BJ (cell line): ENCODE results near the gene UBE2QL1. TPM values are rescaled to one million over a fixed set of nuclear protein-coding genes. Genes with fewer than 3 reads are reported as not detected.

Source experiments
- CTCF ChIA-PET: fragments of 350-600 bp; formaldehyde crosslinking; extraction: SDS; loops from one replicate; lab custom pipeline; 2021; ENCODE audit warnings: antibody characterized with exemption, inconsistent platforms; lab: Yijun Ruan, JAX
- POLR2A ChIA-PET: fragments of 300-600 bp; sonication (Branson Sonifier 250); formaldehyde crosslinking; extraction: SDS; loops from one replicate; lab custom pipeline; 2021; ENCODE audit warnings: antibody characterized with exemption; lab: Charles Lee
- DNase-seq: peaks from one replicate; pipeline ENCODE4 v3.0.0-alpha.2; 2011; ENCODE audit warnings: low read depth
- H3K27me3 ChIP-seq: 2 replicates; pipeline ENCODE4 v1.6.0; 2011; ENCODE audit warnings: low read length; ENCODE audit not compliant: control insufficient read depth, insufficient read depth
- H3K36me3 ChIP-seq: 2 replicates; pipeline ENCODE4 v1.5.1; 2011; ENCODE audit warnings: low read length; ENCODE audit not compliant: control insufficient read depth, insufficient read depth
- H3K4me3 ChIP-seq: 2 replicates; pipeline ENCODE4 v1.5.1; 2011; ENCODE audit warnings: low read depth, mild to moderate bottlenecking, control low read depth, low read length
- polyA plus RNA-seq: library from polyadenylated mRNA; depleted of rRNA; stranded (reverse); fragments of >200 nt; gene quantifications from 2 replicates; pipeline ENCODE4 v1.2.3, GENCODE V29; 2011
- TF ChIP-seq, protein P1 (sequence below): IDR thresholded peaks from 2 replicates; pipeline ENCODE4 v1.5.1; 2011; ENCODE audit warnings: low read depth, mild to moderate bottlenecking, control low read depth, inconsistent platforms, low read length, moderate library complexity; ENCODE audit not compliant: insufficient read depth

UBE2QL1 gene
- polyA plus RNA-seq, 1 experiment, result not detected

DNA sequence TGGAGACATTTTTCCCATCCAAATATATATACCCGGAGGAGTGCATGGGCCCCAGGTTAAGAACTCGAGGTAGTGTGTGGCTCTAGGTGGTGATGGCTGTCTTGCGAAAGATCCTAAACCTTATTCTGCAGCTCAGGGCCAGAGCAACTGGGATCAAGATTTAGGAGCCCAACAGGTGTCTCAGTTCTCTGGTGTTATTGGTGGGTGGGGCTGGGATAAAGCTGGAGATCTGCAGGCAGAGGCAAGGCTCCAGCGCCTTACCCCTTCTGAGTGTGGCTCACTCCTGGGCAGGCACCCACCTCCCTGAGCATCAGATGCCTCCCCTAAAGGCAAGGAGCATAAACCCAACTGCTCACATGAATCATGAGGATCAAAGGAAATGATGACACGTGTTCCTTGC lies 11.2 kb downstream of the UBE2QL1 start:
- Histone ChIP-seq H3K36me3 (no peaks in the 10 kb centered on the region), H3K27me3 (no peaks in the 10 kb centered on the region), H3K4me3 (no peak overlapping the region)
- TF ChIP-seq, protein P1, sequence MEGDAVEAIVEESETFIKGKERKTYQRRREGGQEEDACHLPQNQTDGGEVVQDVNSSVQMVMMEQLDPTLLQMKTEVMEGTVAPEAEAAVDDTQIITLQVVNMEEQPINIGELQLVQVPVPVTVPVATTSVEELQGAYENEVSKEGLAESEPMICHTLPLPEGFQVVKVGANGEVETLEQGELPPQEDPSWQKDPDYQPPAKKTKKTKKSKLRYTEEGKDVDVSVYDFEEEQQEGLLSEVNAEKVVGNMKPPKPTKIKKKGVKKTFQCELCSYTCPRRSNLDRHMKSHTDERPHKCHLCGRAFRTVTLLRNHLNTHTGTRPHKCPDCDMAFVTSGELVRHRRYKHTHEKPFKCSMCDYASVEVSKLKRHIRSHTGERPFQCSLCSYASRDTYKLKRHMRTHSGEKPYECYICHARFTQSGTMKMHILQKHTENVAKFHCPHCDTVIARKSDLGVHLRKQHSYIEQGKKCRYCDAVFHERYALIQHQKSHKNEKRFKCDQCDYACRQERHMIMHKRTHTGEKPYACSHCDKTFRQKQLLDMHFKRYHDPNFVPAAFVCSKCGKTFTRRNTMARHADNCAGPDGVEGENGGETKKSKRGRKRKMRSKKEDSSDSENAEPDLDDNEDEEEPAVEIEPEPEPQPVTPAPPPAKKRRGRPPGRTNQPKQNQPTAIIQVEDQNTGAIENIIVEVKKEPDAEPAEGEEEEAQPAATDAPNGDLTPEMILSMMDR, result no peak
- ChIA-PET CTCF (no interaction called here), POLR2A (no interaction called here)
- DNase-seq, result no peak

DNA sequence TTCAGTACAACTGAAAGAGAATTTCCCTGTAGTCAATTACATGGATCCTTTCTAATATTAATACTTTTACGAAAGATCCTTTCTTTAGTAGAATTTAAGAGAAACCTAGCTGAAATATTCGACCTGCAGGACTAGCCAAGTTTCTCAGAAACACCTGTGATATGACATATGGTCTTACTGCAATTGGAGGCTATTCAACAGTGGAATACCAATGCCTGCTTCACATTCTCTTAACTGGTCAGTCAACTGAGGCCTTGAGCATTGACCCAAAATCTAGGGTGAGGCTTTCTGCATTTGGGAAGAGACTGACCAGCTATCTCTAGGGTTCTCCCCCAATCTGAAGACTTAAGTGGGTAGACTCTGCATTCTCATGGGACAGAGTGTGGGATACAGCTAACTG lies 12.3 kb downstream of the UBE2QL1 start:
- CTCF ChIA-PET, result no interaction called here
- Histone ChIP-seq H3K36me3 (no peaks in the 10 kb centered on the region), H3K4me3 (no peak overlapping the region), H3K27me3 (no peaks in the 10 kb centered on the region)
- DNase-seq, result no peak
- TF ChIP-seq, protein P1, result no peak
- POLR2A ChIA-PET, result no interaction called here

DNA sequence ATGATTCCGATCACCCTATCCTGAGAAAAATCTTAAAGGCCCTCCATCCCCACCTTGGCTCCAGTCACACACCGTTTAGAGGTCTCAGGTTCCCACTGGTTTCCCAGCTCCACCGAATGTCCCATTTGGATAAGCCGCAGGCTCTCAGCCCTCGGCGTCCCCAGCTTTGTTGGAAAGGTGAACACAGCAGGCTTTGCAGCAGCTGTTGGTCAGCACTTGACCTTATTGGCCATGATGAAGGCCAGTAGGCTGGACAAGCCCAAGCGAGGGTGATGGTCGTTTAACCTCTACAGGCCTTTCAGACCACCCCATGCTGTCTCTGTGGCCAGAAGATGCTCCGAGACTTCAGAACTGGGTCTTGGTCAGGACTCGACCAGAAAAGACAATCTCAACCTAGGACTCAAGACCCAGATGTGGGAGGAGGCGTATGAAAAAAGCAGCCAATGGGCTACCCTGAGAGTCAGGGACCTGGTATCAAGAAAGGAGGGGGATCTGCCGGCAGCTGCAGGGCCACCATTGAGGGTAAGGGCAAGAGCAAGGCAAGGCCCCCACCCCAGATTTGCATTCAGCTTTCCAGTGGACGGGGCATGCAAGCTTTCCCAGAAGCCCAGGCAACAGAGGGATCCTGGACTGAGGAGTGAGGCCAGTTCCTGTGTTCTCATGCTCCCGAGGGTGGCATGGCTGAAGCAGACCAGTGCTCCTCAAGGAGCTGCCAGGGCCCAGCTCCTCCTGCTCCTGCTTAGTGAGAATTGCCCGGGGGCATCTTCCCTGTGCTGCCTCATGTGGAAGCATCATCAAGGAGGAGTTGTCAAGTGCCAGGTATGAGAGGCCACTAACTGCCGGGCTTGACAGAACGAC lies 13.4 kb downstream of the UBE2QL1 start:
- Histone ChIP-seq H3K36me3 (no peaks in the 10 kb centered on the region), H3K27me3 (no peaks in the 10 kb centered on the region), H3K4me3 (no peak overlapping the region)
- TF ChIP-seq, protein P1, result no peak
- POLR2A ChIA-PET, result no interaction called here
- CTCF ChIA-PET, result no interaction called here
- DNase-seq, result no peak

DNA sequence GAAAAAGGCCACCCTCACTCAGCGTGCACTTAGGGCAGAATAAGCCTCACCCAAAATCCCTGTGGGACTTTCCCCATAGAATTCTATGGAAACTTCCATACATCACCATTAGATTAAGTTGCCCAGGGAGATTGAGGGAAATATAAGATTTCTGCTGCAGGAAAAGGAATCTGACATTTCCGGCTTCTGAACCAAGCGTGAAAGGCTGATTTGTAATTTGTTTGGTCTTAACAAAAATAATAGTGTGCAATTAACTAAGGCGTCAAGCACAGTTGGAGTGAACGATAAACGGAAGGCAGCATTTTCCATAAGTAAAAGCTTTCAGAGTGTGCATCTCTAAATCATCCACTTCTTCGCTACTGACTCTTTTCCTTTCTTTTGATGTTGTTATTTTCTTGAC lies 14.0 kb downstream of the UBE2QL1 start:
- no peaks in the 10 kb centered on the region for H3K36me3 ChIP-seq
- TF ChIP-seq, protein P1, result no peak
- ChIA-PET CTCF (no interaction called here), POLR2A (no interaction called here)
- DNase-seq, result no peak
- H3K4me3 ChIP-seq, result no peak overlapping the region
- no peaks in the 10 kb centered on the region for H3K27me3 ChIP-seq

DNA sequence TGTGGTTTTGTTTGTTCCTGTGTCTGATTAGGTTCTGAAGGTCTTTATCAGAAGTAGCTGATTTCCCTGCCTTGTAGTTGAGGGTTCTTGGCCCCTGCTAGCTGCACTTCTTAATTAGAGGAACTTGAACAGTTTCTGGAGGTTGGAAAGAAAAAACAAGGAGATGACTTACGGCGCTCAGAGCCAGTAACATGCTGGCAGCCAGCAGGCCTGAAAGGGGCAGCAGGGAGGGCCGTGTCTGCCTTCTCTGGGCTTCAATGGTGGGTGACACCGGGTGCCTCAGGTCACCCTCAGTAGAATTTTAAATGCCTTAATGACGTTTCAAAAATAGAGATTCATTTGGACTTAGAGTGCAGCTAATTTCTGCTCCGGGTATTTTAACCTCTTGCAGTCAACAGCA lies 15.8 kb downstream of the UBE2QL1 start:
- ChIA-PET CTCF (interaction anchor here (0.6 kb wide), 1 partner anchor 92 kb away, joined by 3 read pairs; no protein-coding TSS in a partner anchor), POLR2A (no interaction called here)
- Histone ChIP-seq H3K4me3 (no peak overlapping the region), H3K27me3 (no peaks in the 10 kb centered on the region), H3K36me3 (no peaks in the 10 kb centered on the region)
- DNase-seq, result no peak
- TF ChIP-seq, protein P1, result no peak
